GM18868 (cell line): ENCODE data around the gene GET3.
A peak's percentile ranks its signal among the peaks of the same experiment; 100 is the strongest.
"Not testable (repeated sequence)": the region's sequence is repeated elsewhere in the genome, so short reads cannot be mapped to it uniquely, and the experiment has no call there.

Source experiments
- ATAC-seq: cut with Tn5 transposase; IDR thresholded peaks from one replicate; pipeline ENCODE4 v1.9.1; 2021; ENCODE audit warnings: mild to moderate bottlenecking, moderate library complexity; ENCODE audit not compliant: unreplicated experiment

GET3 gene

DNA sequence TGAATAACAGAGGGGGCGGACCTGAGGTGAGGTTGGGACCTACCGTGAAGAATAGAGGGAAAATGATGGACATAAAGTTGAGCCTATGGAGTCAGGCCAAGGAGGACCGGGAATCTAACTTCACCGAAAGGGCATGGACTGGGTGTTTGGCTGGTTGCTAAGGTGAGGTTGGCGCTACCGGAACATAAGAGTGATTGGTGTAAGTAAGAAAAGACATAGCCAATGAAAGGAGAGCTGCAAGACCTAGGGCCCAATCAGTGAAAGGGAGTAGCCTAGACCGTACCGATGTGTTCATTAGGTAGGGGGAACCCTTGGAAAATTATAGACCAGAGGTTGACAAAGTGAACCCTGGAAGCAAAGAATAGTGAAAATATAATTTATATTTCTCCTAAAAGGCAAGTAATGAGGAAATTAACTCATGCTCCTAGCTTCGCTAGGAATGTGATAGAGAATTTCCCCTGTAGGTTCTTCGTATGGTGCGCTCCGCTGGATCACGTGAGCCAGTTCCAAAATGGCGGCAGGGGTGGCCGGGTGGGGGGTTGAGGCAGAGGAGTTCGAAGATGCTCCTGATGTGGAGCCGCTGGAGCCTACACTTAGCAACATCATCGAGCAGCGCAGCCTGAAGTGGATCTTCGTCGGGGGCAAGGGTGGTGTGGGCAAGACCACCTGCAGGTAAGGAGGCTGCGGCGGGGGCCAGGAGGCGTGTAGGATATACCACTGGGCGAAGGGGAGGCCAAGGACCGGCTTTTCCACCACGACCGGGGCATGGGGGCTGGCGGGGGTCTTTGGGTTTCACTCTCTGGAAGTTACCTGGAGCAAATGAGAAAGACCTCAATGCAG, at the start of gene GET3:
TSS of gene GET3 (plus strand) at position 503 of the 840 bp plus-strand sequence. CDS start at position 512, 9 bp downstream.
- peak; percentile 80 for ATAC-seq

DNA sequence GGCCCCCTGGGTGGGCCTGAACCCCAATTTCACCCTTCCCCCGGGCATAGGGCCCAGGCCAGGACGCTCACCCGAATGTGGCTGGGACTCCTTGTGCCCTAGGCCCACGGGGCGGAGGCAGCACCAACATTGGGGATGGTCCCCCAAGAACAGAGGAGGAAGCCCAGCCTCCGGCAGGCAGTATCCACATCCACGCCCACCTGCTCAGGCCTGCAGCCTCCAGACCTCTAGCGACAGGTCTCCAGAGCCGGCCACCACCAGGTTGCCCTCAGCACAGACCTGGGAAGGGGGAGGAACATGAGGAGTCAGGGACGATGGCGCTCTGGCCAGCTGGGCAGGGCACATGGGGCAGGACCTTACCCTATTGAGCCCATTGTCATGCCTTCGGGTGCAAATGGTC, 48.3 kb upstream of the GET3 start:
- no peak for ATAC-seq

DNA sequence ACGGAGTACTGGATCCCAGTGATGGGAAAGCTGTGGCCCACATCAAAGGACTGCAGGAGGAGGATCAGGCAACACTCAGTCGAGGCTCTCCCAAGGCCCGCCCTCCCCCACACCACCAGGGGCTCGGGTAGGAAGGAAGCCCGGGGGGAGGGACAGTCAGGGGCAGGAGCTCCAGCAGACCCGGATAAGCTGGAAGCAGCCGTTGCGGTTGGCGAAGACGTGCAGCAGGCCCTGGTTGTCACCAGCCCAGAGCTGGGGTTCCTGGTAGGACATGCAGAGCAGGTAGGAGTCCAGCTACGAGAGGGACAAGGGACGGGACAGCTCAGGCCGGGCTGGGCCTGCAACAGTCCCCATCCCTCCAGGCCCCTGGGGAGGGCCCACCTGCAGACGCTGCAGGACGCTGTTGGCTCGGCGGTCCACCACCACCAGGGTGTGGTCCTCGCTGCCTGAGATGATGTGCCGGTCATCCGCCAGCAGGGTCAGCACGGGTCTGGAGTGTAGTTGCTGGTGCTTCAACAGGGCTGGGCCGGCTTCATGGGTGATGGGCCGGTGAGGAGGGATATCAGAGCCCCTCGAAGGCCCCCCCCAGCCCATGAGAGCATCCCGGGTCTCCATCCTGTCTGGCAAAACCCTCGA, 47.6 kb upstream of the GET3 start:
- ATAC-seq, result no peak

DNA sequence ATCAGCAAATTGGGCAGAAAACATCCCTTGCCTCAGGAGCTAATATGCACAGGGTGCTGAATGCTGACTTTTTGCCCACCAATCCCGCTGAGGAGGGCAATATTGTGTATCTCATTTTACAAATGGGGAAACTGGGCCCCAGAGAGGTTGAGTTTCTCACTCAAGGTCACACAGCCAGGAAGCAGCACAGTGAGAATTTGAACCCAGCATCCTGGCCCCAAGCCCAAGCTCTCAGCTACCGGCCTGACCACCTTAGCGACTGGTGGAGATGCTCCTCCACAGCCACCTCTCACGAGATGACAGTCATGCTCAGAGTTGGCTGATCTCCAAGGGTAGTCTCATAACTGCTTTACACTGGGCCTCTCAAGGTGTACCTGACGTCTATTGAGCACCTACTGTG, 44.3 kb upstream of the GET3 start:
- no peak for ATAC-seq

DNA sequence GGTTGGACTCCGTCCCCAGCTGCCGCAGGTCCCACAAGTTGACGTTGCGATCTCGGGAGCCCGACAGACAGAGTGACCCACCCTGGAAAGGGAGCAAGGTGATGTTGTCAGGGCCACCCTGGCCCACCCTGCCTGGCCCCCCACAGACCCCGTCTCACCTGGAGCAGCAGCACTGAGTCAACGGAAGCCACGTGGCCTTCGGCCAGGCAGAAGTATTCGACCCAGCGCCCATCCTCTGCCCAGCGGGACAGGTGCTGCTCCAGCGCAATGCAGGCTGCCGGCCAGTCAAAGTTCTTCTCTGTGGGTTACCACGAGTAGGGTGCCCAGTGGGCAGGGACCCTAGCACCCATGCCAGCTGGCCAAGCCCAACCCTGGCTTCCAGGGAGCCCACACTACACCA, 42.7 kb upstream of the GET3 start:
- no peak for ATAC-seq

DNA sequence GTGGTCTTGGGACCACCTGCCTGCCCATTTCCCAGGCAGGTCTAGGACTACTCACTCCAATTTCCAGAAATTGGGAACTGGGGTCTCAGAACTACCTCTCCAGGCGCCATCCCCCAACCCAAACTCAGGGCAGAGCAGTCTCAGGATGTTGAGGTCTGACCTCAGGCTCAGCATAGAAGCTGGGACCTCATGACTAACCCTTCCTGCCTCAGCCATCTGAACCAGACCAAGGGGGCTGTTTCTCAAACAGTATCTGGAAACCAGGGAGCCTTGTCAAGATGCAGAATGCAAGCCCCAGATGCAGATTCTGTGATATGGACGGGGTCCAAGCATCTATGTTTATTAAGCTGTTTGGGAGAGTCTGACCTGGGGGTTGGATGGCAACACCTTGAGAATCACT, 42.2 kb upstream of the GET3 start:
- no peak for ATAC-seq

DNA sequence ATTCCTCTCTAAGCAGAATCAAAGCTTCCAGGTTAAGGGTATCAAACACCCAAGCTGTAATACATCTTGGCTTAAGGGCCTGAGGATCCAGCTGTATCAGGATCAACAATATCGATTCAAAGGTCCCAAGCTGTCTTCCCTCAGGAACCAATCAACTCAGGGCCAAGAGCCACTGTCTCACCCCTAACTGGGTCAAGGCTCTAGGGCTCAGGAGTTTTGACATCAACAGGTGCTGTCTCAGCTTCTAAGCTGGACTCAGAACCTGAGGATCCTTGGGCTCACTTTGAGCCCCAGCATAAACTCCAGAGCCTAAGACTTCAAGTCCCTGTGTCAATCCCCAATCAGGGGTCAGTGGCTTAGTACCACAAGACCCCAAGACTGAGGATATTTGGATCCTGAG, 41.8 kb upstream of the GET3 start:
- no peak for ATAC-seq

DNA sequence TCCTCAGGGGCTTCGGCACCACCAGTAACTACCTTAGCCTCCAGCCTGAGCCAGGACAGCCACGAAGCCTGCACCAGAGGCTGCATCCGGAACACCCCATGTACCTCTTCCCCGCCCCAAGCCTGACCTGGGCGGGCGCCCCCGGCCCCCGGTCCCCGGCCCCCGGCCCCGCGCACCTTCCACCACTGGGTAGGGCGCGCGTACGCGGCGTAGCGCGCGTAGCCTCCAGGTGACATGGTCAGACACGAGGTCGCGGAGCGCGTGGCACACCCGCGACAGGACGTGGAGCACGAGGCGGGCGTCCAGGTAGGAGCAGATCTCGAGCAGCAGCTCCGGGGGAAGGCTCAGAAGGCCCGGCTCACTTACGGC, 41.3 kb upstream of the GET3 start:
- ATAC-seq, result peak; percentile 17

DNA sequence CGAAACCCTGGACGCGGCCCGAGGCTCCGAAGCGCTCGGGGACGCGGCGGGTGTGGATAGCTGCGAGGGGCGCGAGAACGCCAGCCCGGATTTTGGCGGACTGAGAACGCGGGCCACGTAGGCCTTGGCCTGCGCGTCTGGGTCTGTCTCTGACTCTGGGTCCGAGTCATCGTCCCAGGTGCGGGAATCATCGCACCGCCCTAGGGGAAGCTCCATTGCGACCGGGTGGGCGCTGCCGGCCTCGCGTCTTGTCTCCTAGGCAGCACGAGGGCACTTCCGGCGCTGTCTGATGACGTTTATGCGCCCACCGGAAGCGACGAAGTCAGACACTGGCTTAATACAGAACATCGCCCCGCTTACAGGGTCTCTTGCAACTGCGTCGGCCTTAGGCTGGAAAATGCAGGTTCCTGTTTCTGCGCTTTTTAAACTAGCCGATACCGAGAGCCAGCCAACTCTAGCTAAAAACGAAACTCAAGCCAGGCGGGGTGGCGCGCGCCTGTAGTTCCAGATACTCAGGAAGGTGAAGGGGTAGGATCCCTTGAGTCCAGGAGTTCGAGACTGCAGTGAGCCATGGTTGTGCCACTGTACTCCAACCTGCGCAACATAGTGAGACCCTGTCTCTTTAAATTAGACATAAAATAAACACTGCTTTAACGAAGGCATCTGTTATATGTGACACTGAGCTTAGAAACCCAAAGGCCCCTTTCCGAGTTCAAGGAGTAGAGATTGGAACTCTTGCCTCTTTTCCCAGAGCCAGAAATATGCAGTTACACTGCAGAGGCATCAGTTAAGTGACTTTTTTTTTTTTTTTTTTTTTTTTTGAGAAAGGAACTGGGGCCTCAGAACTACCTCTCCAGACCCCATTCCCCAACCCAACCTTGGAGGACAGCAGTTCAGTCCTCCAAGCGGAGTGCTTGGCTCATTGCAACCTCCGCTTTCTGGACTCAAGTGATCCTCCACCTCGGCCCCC, 40.6 kb upstream of the GET3 start, which contains the start of gene FBXW9:
TSS of gene FBXW9 (minus strand) at position 266 of the 970 bp plus-strand sequence. CDS start at position 216, 50 bp downstream.
- peak; percentile 82 for ATAC-seq

DNA sequence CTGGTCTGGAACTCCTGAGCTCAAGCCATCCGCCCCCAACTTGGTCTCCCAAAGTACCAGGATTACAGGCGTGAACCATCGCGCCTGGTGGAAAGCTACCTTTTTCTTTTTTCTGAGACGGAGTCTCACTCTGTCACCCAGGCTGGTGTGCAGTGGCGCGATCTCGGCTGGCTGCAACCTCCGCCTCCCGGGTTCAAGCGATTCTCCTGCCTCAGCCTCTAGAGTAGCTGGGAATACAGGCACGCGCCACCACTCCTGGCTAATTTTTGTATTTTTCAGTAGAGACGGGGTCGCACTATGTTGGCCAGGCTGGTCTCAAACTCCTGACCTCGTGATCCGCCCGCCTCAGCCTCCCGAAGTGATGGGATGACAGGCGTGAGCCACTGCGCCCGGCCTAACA, 39.9 kb upstream of the GET3 start:
- not testable (repeated sequence) for ATAC-seq

DNA sequence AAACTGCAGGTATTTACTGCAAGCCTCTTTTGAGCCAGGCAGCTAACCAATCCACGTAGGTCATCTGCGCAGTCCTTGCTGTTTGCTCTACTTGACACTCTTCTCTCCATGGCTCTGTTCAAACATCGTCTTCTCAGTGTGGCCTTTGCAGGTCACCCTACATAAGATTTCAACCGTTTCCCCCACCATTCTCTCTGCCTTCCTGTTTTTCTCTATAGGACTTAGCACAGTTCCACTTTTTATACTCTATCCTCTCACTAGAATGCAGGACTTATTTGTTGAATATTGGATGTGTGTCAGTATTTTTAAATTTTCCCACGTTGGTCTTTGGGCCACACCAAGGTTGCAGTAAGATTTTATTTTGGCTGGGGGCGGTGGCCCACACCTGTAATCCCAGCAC, 39.2 kb upstream of the GET3 start:
- ATAC-seq, result no peak

DNA sequence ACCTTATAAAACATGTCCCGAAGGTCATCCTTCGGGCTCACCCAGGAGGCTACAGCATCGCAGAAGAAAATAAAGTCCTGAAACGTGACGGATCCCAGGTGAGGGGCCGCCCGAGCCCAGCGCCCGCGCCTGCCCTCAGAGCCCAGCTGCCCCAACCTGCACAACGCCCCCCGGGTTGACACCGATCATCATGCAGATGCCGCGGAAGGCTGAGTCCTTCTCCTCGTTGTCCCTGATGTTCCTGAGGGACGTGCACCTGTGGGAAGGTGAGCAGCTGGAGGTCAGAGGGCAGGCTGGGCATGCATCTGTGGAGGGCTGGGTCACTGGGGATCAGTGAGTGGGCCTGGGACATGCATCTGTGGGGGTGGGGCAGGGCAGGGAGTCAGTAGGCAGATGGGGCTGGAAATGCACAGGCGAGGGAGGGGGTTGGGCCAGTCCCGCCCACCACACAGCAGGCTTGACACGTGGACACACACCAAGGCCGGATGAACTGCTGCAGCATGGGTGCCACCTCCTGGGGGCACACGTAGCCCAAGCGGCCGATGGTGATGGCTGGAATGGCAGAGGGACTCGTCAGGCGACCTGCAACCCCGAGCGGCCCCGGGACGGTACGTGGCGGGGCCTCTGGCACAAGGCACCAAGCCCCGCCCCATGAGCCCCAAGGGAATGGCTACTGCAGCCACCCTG, 35.6 kb upstream of the GET3 start:
- no peak for ATAC-seq

DNA sequence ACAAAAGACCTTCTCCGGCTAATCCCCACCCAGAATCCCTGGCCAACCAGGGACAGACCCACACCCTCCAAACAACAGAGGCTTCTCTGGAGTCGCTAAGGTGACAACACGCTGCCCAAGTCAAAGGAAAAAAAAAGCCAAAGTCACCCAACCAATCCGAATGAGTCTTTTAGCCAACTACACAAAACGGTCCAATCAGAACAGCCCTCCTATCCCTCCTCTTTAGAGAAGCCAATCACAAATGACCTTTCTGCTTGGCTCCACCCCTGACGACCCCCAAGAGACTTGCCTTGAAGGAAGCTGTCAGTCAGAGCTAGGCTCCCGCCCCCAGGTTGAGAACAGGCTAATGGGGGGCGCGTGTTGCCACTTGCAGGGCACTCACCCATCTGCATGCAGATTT, 34.3 kb upstream of the GET3 start:
- ATAC-seq, result no peak

DNA sequence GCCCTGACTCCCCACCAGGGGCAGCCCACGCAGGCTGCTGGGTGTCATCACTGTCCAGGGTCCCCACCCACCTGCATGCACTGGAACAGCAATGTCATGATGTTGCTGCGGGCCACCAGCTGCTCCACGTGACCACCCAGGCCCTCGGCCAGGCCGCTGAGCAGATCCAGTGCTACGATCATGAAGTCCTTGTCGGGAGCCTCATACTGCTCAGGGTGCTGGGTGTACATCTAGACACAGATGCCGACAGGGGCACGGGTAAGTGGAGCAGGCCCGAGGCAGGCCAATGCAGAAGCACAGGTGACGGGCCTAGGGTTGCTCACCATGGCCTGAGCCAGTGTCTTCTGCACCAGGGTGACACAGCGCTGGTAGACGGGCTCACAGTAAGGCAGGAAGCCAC, 32.1 kb upstream of the GET3 start:
- ATAC-seq, result no peak

DNA sequence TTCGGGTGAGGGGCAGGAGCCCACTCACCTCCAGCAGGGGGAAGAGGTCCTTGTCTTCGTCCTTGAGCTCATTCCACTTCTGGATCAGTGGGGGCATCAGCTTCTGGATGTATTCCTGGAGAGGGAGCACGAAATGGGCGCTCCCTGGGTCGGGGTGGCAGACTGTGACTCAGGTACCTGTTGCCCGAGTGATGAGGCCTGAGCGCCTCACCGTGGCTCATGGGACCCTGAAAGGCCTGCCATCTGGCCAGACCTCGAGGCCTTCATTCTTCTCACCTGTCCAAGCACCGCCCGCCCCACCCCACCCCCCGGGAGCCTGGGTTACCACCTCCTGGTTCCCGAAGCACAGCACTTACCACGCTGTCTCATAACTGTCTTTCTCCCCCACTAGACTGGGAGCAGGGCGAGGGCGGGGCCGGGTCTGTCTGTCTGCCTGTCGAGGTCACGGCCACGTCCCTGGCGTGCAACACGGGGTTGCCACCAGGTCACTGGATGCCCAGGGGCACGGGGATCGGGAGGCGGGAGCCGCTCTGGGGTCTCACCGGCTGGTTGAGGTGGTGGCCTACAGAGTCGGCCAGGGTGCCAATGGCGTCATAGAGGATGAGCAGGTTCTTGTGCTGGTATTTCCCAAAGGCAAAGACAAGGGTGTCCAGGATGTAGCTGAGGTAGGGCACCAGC, 31.5 kb upstream of the GET3 start:
- no peak for ATAC-seq

DNA sequence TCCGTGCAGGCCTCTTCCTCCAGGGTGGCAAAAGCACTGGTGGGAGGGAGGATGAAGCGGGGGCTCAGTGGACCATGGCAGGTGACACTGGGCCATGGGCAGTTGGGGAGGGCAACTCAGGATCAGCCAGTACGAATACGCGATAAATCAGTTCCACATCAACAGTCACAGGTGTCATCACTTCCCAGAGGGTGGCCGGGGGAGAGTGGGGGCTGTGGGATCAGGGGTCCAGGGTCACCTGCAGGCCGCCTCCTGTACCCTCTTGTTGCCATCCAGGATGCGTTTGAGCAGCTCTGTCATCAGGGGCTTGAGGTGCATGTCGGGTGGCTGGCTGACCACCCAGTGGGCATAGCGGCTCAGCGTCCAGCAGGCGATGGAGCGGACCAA, 31.0 kb upstream of the GET3 start:
- no peak for ATAC-seq

DNA sequence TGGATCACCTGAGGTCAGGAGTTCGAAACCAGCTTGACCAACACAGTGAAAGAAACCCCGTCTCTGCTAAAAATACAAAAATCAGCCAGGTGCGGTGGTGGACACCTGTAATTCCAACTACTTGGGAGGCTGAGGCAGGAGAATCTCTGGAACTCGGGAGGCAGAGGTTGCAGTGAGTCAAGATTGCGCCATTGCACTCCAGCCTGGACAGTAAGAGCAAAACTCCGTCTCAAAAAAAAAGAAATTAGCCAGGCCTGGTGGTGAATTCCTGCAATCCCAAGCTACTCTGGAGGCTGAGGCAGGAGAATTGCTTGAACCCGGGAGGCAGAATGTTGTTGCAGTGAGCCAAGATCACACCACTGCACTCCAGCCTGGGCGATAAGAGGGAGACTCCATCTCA, 28.7 kb upstream of the GET3 start:
- ATAC-seq, result no peak

DNA sequence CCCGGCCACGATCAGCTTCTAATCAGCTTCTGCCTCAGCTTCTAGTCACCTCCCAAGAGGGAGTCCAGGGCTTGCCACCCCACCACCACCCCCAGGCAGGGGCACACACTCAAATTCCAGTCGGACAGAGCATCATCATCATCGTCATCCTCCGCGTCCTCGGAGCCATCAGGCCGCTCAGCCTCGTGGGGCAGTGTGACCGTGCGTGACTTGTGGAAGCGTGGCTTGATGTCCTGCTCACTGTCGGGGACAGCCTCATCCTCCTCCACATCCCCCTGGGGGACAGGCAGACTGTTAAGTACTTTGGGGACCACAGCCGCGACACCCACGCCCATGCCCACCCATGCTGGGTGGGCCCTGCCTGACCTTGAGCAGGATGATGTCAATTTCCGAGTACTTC, 26.1 kb upstream of the GET3 start:
- no peak for ATAC-seq

DNA sequence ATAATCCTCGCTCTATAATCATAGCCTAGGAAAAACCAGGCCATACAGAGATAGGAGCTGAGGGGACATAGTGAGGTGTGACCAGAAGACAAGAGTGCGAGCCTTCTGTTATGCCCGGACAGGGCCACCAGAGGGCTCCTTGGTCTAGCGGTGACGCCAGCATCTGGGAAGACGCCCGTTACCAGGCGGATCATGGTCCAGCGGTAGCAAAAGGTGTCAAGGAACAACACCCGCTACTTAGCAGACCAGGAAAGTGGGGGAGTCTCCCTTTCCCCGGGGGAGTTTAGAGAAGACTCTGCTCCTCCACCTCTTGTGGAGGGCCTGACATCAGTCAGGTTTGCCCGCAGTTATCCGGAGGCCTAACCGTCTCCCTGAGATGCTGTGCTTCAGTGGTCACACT, 25.2 kb upstream of the GET3 start:
- not testable (repeated sequence) for ATAC-seq

DNA sequence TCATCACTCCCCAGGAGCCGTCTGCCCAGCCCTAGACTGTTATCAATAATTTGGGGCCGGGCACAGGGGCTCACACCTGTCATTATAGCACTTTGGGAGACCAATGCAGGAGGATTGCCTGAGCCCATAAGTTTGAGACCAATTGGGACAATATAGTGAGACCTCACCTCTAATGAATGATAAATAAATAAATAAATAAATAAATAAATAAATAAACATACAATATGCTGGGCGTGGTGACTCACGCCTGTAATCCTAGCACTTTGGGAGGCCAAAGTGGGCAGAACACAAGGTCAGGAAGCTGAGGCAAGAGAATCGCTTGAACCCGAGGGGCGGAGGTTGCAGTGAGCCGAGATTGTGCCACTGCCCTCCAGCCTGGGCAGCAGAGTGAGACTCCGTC, 24.0 kb upstream of the GET3 start:
- ATAC-seq, result not testable (repeated sequence)
